Measurements from ENCODE around the gene SPINK13.

Gene SPINK13

GRCh38 chr5:148290271-148291195 is 21.9 kb downstream of the SPINK13 start:
- TF ChIP-seq CTCF (conservative IDR thresholded peaks at IDR 0.05; ENCODE audit: low read length), result peak; percentile 29
- H3K4me3 ChIP-seq (ENCODE audit: low read length), result no peak overlapping the region
- peak; percentile 3 for DNase-seq (ENCODE audit: low read depth)

- H3K4me3 ChIP-seq (ENCODE audit: low read length), result no peak overlapping the region
- no peak for DNase-seq (ENCODE audit: low read depth)
- TF ChIP-seq CTCF (conservative IDR thresholded peaks at IDR 0.05; ENCODE audit: low read length), result no peak
Observed at GRCh38 chr5:148297731-148298130, 29.1 kb downstream of the SPINK13 start.

GRCh38 chr5:148306446-148306845 is 37.9 kb downstream of the SPINK13 start:
- no peak for DNase-seq (ENCODE audit: low read depth)
- H3K4me3 ChIP-seq (ENCODE audit: low read length), result no peak overlapping the region
- TF ChIP-seq CTCF (conservative IDR thresholded peaks at IDR 0.05; ENCODE audit: low read length), result no peak

GRCh38 chr5:148309019-148309418 is 40.4 kb downstream of the SPINK13 start:
- TF ChIP-seq CTCF (conservative IDR thresholded peaks at IDR 0.05; ENCODE audit: low read length), result no peak
- no peak for DNase-seq (ENCODE audit: low read depth)

GRCh38 chr5:148309746-148310145 is 41.2 kb downstream of the SPINK13 start:
- H3K4me3 ChIP-seq (ENCODE audit: low read length), result no peak overlapping the region
- no peak for DNase-seq (ENCODE audit: low read depth)
- TF ChIP-seq CTCF (conservative IDR thresholded peaks at IDR 0.05; ENCODE audit: low read length), result no peak

More at GRCh38 chr5:148309019-148309418, 40.4 kb downstream of the SPINK13 start:
- no peak overlapping the region for H3K4me3 ChIP-seq (ENCODE audit: low read length)

GRCh38 chr5:148311484-148311883 is 42.9 kb downstream of the SPINK13 start:
- TF ChIP-seq CTCF (conservative IDR thresholded peaks at IDR 0.05; ENCODE audit: low read length), result no peak
- DNase-seq (ENCODE audit: low read depth), result no peak

GRCh38 chr5:148312153-148312552 is 43.6 kb downstream of the SPINK13 start, which contains the start of gene SPINK7:
TSS of gene SPINK7 (plus strand) at chr5:148312423. CDS start at chr5:148312484, 61 bp downstream.
- TF ChIP-seq CTCF (conservative IDR thresholded peaks at IDR 0.05; ENCODE audit: low read length), result no peak
- no peak within 1 kb of the TSS for H3K4me3 ChIP-seq (ENCODE audit: low read length)
- DNase-seq (ENCODE audit: low read depth), result no peak

More at GRCh38 chr5:148311484-148311883, 42.9 kb downstream of the SPINK13 start:
- no peak overlapping the region for H3K4me3 ChIP-seq (ENCODE audit: low read length)

Data from AG10803 (cell line).